OCI-LY7 (cell line): ENCODE data around the gene CLIC4. TPM values are rescaled to one million over a fixed set of nuclear protein-coding genes. Genes with fewer than 3 reads are reported as not detected.

Experiments used
- BruUV-seq: library from RNA; stranded (reverse); fragments of 400-500 nt; replicated peaks from 2 replicates; lab custom pipeline; 2021; lab: Mats Ljungman, UMichigan
- CTCF ChIA-PET: fragments of 300-600 bp; sonication (Branson Sonifier 250); formaldehyde crosslinking; loops from one replicate; lab custom pipeline; 2022; ENCODE audit warnings: antibody characterized with exemption; ENCODE audit not compliant: unreplicated experiment; lab: Charles Lee
- POLR2A ChIA-PET: fragments of 300-600 bp; sonication (Branson Sonifier 250); formaldehyde crosslinking; loops from one replicate; lab custom pipeline; 2022; ENCODE audit warnings: antibody characterized with exemption; lab: Charles Lee
- DNase-seq: peaks from one replicate; pipeline ENCODE4 v3.0.0-alpha.2; 2015; ENCODE audit warnings: low spot score
- H2AFZ ChIP-seq: fragments of 200-600 bp; sonication (generic), shearing (Covaris generic); 2 replicates; pipeline ENCODE4 v1.6.1; 2014; ENCODE audit warnings: mild to moderate bottlenecking, antibody characterized with exemption, low read length, moderate library complexity
- H3K27ac ChIP-seq: fragments of 200-600 bp; sonication (generic); 2 replicates; pipeline ENCODE4 v1.5.1; 2014; ENCODE audit warnings: mixed run types, low read depth, mild to moderate bottlenecking, moderate library complexity, low read length, inconsistent platforms; ENCODE audit not compliant: poor library complexity, severe bottlenecking
- H3K36me3 ChIP-seq: fragments of 200-600 bp; sonication (generic); 2 replicates; pipeline ENCODE4 v1.6.1; 2014; ENCODE audit warnings: mild to moderate bottlenecking, antibody characterized with exemption, low read length, moderate library complexity, mixed read lengths; ENCODE audit not compliant: insufficient read depth
- H3K4me1 ChIP-seq: fragments of 200-600 bp; sonication (generic); 2 replicates; pipeline ENCODE4 v1.5.1; 2014; ENCODE audit warnings: mild to moderate bottlenecking, low read length; ENCODE audit not compliant: insufficient read depth, poor library complexity, severe bottlenecking
- H3K4me2 ChIP-seq: fragments of 200-600 bp; sonication (generic); 2 replicates; pipeline ENCODE4 v1.6.1; 2014; ENCODE audit warnings: mild to moderate bottlenecking, low read length
- H3K4me3 ChIP-seq: fragments of 200-600 bp; sonication (generic); 2 replicates; pipeline ENCODE4 v1.5.1; 2014; ENCODE audit warnings: mild to moderate bottlenecking, low read depth, low read length; ENCODE audit not compliant: poor library complexity, severe bottlenecking
- H3K79me2 ChIP-seq: fragments of 200-600 bp; sonication (generic); 2 replicates; pipeline ENCODE4 v1.6.1; 2016; ENCODE audit warnings: low read depth, mild to moderate bottlenecking, low read length, moderate library complexity, mixed read lengths; ENCODE audit not compliant: insufficient read depth
- H3K9me2 ChIP-seq: fragments of 200-600 bp; sonication (generic); 2 replicates; pipeline ENCODE4 v1.6.1; 2016; ENCODE audit warnings: mild to moderate bottlenecking, low read length, mixed read lengths; ENCODE audit not compliant: insufficient read depth
- H3K9me3 ChIP-seq: fragments of 200-600 bp; sonication (generic); 2 replicates; pipeline ENCODE4 v1.6.1; 2014; ENCODE audit warnings: mild to moderate bottlenecking, mixed run types, low read length, mixed read lengths
- H4K20me1 ChIP-seq: fragments of 200-600 bp; sonication (generic); 2 replicates; pipeline ENCODE4 v1.6.1; 2014; ENCODE audit warnings: mild to moderate bottlenecking, antibody characterized with exemption, low read length, moderate library complexity, mixed read lengths; ENCODE audit not compliant: insufficient read depth
- EZH2phosphoT487 ChIP-seq: fragments of 200-600 bp; sonication (generic); IDR thresholded peaks from 2 replicates; pipeline ENCODE4 v1.6.1; 2018; ENCODE audit warnings: low read depth, borderline replicate concordance, mild to moderate bottlenecking, mixed run types, antibody characterized with exemption, low read length, moderate library complexity, mixed read lengths
- intact Hi-C: fragments of 100-400 bp; cut with micrococcal nuclease; formaldehyde crosslinking; loops from one replicate; pipeline ENCODE4 v1.10.0; 2022; ENCODE audit not compliant: unreplicated experiment
- total RNA-seq, 2 experiments: library from RNA; depleted of rRNA in 1 of 2; stranded (reverse); fragments of >200 nt in 1 of 2; shearing (Covaris generic) in 1 of 2; gene quantifications; 2 replicates each; pipeline ENCODE4 v1.2.3, GENCODE V29; 2014 to 2022
- TF ChIP-seq, protein P1 (sequence below): fragments of 200-600 bp; sonication (generic); conservative IDR thresholded peaks from 2 replicates; pipeline ENCODE4 v1.5.1; 2014; ENCODE audit warnings: mild to moderate bottlenecking, antibody characterized with exemption, low read length, moderate library complexity, mixed read lengths

Gene CLIC4
- total RNA-seq, 2 experiments from 2014 or later, result 35.5 to 116 TPM

DNA sequence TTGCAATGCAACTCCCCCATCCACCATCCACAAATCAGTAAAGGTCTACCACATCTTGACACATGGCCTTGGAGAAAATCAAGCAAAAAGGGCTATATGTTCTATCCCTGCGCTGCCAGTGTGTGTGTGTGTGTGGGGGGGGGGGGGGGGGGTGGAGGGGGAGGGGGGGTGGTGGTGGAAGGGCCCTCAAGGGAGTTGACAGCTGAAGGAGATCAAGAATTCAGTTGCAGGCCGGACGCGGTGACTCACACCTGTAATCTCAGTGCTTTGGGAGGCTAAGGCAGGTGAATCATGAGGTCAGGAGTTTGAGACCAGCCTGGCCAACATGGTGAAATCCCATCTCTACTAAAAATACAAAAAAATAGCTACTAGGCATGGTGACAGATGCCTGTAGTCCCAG, 37.6 kb upstream of the CLIC4 start:
- TF ChIP-seq EZH2phosphoT487, result no peak
- TF ChIP-seq, protein P1, sequence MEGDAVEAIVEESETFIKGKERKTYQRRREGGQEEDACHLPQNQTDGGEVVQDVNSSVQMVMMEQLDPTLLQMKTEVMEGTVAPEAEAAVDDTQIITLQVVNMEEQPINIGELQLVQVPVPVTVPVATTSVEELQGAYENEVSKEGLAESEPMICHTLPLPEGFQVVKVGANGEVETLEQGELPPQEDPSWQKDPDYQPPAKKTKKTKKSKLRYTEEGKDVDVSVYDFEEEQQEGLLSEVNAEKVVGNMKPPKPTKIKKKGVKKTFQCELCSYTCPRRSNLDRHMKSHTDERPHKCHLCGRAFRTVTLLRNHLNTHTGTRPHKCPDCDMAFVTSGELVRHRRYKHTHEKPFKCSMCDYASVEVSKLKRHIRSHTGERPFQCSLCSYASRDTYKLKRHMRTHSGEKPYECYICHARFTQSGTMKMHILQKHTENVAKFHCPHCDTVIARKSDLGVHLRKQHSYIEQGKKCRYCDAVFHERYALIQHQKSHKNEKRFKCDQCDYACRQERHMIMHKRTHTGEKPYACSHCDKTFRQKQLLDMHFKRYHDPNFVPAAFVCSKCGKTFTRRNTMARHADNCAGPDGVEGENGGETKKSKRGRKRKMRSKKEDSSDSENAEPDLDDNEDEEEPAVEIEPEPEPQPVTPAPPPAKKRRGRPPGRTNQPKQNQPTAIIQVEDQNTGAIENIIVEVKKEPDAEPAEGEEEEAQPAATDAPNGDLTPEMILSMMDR, result no peak
- Histone ChIP-seq H3K4me3 (no peak overlapping the region), H3K4me1 (peaks cover 3% of the 10 kb centered on the region), H3K27ac (no peak overlapping the region), H3K79me2 (no peaks in the 10 kb centered on the region), H3K36me3 (no peaks in the 10 kb centered on the region), H3K9me2 (no peaks in the 10 kb centered on the region), H3K9me3 (no peaks in the 10 kb centered on the region), H4K20me1 (no peaks in the 10 kb centered on the region), H2AFZ (no peak overlapping the region), H3K4me2 (no peak overlapping the region)
- BruUV-seq, result no TSS peak
- POLR2A ChIA-PET, result no interaction called here
- CTCF ChIA-PET, result no interaction called here
- intact Hi-C loops, result no loop called here
- DNase-seq, result no peak

DNA sequence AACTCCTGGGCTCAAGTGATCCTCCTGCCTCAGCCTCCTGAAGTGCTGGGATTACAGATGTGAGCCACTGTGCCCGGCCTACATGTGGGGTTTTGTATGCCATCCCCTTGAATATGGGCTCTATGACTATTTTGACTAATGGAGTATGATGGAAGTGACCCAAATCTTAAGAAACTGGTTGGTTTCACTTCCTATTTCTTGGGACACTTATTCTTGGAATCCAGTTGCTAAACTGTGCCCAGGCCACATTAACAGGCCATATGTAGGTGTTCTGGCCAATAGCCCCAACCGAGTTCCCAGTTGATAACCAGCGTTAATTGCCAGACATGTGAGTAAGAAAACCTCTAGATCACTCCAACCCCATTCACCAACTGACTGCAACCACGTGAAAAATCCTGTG, 36.3 kb upstream of the CLIC4 start:
- Histone ChIP-seq H3K4me2 (no peak overlapping the region), H3K9me3 (no peaks in the 10 kb centered on the region), H3K36me3 (no peaks in the 10 kb centered on the region), H3K79me2 (no peaks in the 10 kb centered on the region), H4K20me1 (no peaks in the 10 kb centered on the region), H3K27ac (no peak overlapping the region), H3K4me1 (peaks cover 3% of the 10 kb centered on the region), H3K9me2 (no peaks in the 10 kb centered on the region), H3K4me3 (no peak overlapping the region), H2AFZ (no peak overlapping the region)
- CTCF ChIA-PET, result no interaction called here
- BruUV-seq, result no TSS peak
- POLR2A ChIA-PET, result no interaction called here
- TF ChIP-seq, protein P1, result no peak
- TF ChIP-seq EZH2phosphoT487, result no peak
- intact Hi-C loops, result no loop called here
- DNase-seq, result peak; percentile 31

DNA sequence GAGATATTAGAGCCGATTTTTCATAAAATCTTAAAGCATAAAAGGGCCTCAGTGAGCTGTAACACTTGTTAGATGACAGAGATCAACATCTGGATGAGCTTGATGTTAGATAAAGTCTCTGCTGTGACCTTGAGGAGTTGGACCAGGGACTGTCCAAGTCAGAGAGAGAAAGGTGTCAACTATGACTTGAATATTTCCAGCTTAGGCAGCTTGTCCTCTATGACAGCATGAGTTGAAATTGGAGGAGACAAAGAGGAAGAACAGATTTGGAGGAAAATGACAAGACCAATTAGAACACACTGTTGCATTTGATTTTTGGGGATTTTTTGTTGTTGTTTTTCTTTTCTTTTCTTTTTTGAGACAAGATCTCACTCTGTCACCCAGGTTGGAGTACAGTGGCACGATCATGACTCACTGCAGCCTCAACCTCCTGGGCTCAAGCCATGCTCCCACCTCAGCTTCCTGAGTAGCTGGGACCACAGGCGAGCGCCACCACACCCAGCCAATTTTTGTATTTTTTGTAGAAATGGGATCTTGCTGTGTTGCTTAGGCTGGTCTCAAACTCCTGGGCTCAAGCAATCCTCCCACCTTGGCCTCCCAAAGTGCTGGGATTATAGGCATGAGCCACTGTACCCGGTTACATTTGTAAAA, 35.3 kb upstream of the CLIC4 start:
- no peak for DNase-seq
- intact Hi-C loops, result no loop called here
- H3K4me3 ChIP-seq, result no peak overlapping the region
- ChIA-PET CTCF (no interaction called here), POLR2A (interaction anchor here (0.6 kb wide), 1 partner anchor 9 kb away, joined by 3 read pairs; no protein-coding TSS in a partner anchor)
- TF ChIP-seq, protein P1, result no peak
- no peak for TF ChIP-seq EZH2phosphoT487
- no peaks in the 10 kb centered on the region for H3K9me2 ChIP-seq
- no peaks in the 10 kb centered on the region for H3K79me2 ChIP-seq
- H3K4me1 ChIP-seq, result peaks cover 3% of the 10 kb centered on the region
- H4K20me1 ChIP-seq, result no peaks in the 10 kb centered on the region
- no TSS peak for BruUV-seq
- H3K36me3 ChIP-seq, result no peaks in the 10 kb centered on the region
- H2AFZ ChIP-seq, result no peak overlapping the region
- no peaks in the 10 kb centered on the region for H3K9me3 ChIP-seq
- H3K4me2 ChIP-seq, result no peak overlapping the region
- H3K27ac ChIP-seq, result no peak overlapping the region
